CD4-positive, alpha-beta T cell (primary cell): ENCODE data around the gene CHPF2. TPM values are rescaled to one million over a fixed set of nuclear protein-coding genes. Genes with fewer than 3 reads are reported as not detected.

Source experiments
- ATAC-seq: fragments of 200-7000 bp; cut with Tn5 transposase; one replicate; pipeline ENCODE4 v1.10.0; 2022; ENCODE audit warnings: mild to moderate bottlenecking; ENCODE audit not compliant: poor library complexity
- CTCF ChIA-PET: fragments of 350-600 bp; sonication (Branson Sonifier 250); formaldehyde crosslinking; loops from one replicate; lab custom pipeline; 2021; ENCODE audit warnings: antibody characterized with exemption, inconsistent platforms; lab: Charles Lee
- POLR2A ChIA-PET: fragments of 350-600 bp; sonication (Branson Sonifier 250); formaldehyde crosslinking; loops from one replicate; lab custom pipeline; 2021; ENCODE audit warnings: antibody characterized with exemption, inconsistent platforms; lab: Charles Lee
- DNase-seq, 14 experiments: peaks; one replicate each; pipeline ENCODE4 v3.0.0-alpha.2; 2013 to 2020; ENCODE audit warnings: mixed read lengths in 2 of 14
- H3K27ac ChIP-seq, 2 donors: one replicate each; pipeline versions ENCODE4 v1.5.1 to v1.7.0; 2013; ENCODE audit warnings: low read length in 2 of 2, low read depth in 1 of 2, mild to moderate bottlenecking in 1 of 2
- H3K27me3 ChIP-seq, 2 experiments: 1 replicate in 1 of 2; 2 replicates in 1 of 2; pipeline versions ENCODE4 v1.6.1 to v1.7.0; 2013; ENCODE audit warnings: low read length in 2 of 2, control low read depth in 1 of 2, mild to moderate bottlenecking in 1 of 2, moderate library complexity in 1 of 2; ENCODE audit not compliant: insufficient read depth in 2 of 2, control insufficient read depth in 1 of 2
- H3K36me3 ChIP-seq: one replicate; pipeline ENCODE4 v1.6.1; 2013; ENCODE audit warnings: low read length, control low read depth; ENCODE audit not compliant: insufficient read depth
- H3K4me1 ChIP-seq: one replicate; pipeline ENCODE4 v1.6.1; 2013; ENCODE audit warnings: low read length, control low read depth; ENCODE audit not compliant: insufficient read depth
- H3K4me3 ChIP-seq: one replicate; pipeline ENCODE4 v1.5.1; 2013; ENCODE audit warnings: mild to moderate bottlenecking, low read length, moderate library complexity
- H3K9me3 ChIP-seq, 2 experiments: 1 replicate in 1 of 2; 2 replicates in 1 of 2; pipeline versions ENCODE4 v1.6.1 to v1.7.0; 2013; ENCODE audit warnings: low read length in 2 of 2, mild to moderate bottlenecking in 2 of 2, control low read depth in 1 of 2, moderate library complexity in 1 of 2; ENCODE audit not compliant: control insufficient read depth in 1 of 2, insufficient read depth in 1 of 2
- H3K27ac Mint-ChIP-seq: one replicate; pipeline ENCODE4 v1.8.0; 2020; ENCODE audit warnings: mixed read lengths
- H3K27me3 Mint-ChIP-seq: one replicate; pipeline ENCODE4 v1.8.0; 2021; ENCODE audit warnings: mixed read lengths
- H3K36me3 Mint-ChIP-seq: one replicate; pipeline ENCODE4 v1.8.0; 2021; ENCODE audit warnings: low read depth, mixed read lengths
- H3K4me1 Mint-ChIP-seq: one replicate; pipeline ENCODE4 v1.8.0; 2021; ENCODE audit warnings: low read depth, mixed read lengths
- H3K4me3 Mint-ChIP-seq: one replicate; pipeline ENCODE4 v1.8.0; 2020; ENCODE audit warnings: mild to moderate bottlenecking, mixed read lengths
- H3K9me3 Mint-ChIP-seq: one replicate; pipeline ENCODE4 v1.8.0; 2020; ENCODE audit warnings: mixed read lengths
- intact Hi-C, 2 experiments: fragments of 100-400 bp; cut with DNase I in 1 of 2; cut with micrococcal nuclease in 1 of 2; formaldehyde crosslinking; loops; one replicate each; pipeline versions ENCODE4 v1.15.1 to v1.9.0; 2023 to 2025; cut with DNase I, micrococcal nuclease
- total RNA-seq, 174 experiments: library from RNA in 2 of 174; stranded (reverse) in 2 of 174; gene quantifications; one replicate each; pipeline ENCODE4 v1.2.3 and lab custom pipeline; 2021 to 2026
- TF ChIP-seq, protein P1 (sequence below): fragments of 200-600 bp; IDR thresholded peaks from one replicate; pipeline ENCODE4 v1.8.0; 2022; ENCODE audit warnings: antibody characterized with exemption, mild to moderate bottlenecking

CHPF2 gene
- total RNA-seq, 2 experiments from 2014 or later = 29.6 to 30.5 TPM

GRCh38 chr7:151251689-151252560 lies 19.6 kb downstream of the CHPF2 start:
- H3K9me3 ChIP-seq = no peaks in the 10 kb centered on the region
- H3K4me1 ChIP-seq = peaks cover 32% of the 10 kb centered on the region
- Mint-ChIP-seq H3K36me3 (no peaks in the 10 kb centered on the region), H3K27me3 (peaks cover 85% of the 10 kb centered on the region), H3K9me3 (no peaks in the 10 kb centered on the region), H3K4me1 (peaks cover 38% of the 10 kb centered on the region), H3K27ac (no peak overlapping the region), H3K4me3 (peak overlapping the region; percentile 75)
- TF ChIP-seq, protein P1, sequence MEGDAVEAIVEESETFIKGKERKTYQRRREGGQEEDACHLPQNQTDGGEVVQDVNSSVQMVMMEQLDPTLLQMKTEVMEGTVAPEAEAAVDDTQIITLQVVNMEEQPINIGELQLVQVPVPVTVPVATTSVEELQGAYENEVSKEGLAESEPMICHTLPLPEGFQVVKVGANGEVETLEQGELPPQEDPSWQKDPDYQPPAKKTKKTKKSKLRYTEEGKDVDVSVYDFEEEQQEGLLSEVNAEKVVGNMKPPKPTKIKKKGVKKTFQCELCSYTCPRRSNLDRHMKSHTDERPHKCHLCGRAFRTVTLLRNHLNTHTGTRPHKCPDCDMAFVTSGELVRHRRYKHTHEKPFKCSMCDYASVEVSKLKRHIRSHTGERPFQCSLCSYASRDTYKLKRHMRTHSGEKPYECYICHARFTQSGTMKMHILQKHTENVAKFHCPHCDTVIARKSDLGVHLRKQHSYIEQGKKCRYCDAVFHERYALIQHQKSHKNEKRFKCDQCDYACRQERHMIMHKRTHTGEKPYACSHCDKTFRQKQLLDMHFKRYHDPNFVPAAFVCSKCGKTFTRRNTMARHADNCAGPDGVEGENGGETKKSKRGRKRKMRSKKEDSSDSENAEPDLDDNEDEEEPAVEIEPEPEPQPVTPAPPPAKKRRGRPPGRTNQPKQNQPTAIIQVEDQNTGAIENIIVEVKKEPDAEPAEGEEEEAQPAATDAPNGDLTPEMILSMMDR = no peak
- peak in 5 of 14 experiments; percentile 28 to 60 (median 46) for DNase-seq
- no peak overlapping the region for H3K27ac ChIP-seq
- no peaks in the 10 kb centered on the region for H3K36me3 ChIP-seq
- peak; percentile 33 for ATAC-seq
- ChIA-PET CTCF (no interaction called here), POLR2A (no interaction called here)
- intact Hi-C loops = no loop called here
- H3K4me3 ChIP-seq = peak overlapping the region; percentile 24
- H3K27me3 ChIP-seq = peaks cover 39 to 49% of the 10 kb centered on the region in 2 experiments

DNA sequence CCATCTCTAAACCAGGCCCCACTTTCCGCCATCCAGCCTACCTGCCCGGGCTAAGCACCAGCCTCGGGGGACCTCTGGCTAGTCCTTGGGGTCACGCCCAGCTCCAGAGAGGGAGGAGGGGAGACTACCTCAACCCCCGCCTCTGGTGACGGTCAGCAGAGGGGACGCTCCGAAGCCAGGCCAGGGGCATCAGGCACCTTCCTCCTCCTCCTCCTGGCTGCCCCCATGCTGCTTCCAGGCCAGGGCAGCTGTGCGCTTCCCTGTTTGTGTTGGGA lies 20.2 kb downstream of the CHPF2 start:
- H3K27me3 Mint-ChIP-seq = peaks cover 83% of the 10 kb centered on the region
- H3K4me1 ChIP-seq = peaks cover 28% of the 10 kb centered on the region
- no peak overlapping the region for H3K4me3 ChIP-seq
- no peak overlapping the region for H3K27ac ChIP-seq
- TF ChIP-seq, protein P1 = no peak
- intact Hi-C loops = no loop called here
- no peak overlapping the region for H3K27ac Mint-ChIP-seq
- no peaks in the 10 kb centered on the region for H3K9me3 ChIP-seq
- ChIA-PET CTCF (no interaction called here), POLR2A (no interaction called here)
- H3K36me3 ChIP-seq = no peaks in the 10 kb centered on the region
- peaks cover 38% of the 10 kb centered on the region for H3K4me1 Mint-ChIP-seq
- DNase-seq = no peak
- peak overlapping the region; percentile 75 for H3K4me3 Mint-ChIP-seq
- H3K9me3 Mint-ChIP-seq = no peaks in the 10 kb centered on the region
- no peaks in the 10 kb centered on the region for H3K36me3 Mint-ChIP-seq
- peaks cover 33 to 45% of the 10 kb centered on the region in 2 experiments for H3K27me3 ChIP-seq
- no peak for ATAC-seq

- no peaks in the 10 kb centered on the region for H3K9me3 Mint-ChIP-seq
- intact Hi-C loops = no loop called here
- DNase-seq = no peak
- Histone ChIP-seq H3K27ac (no peak overlapping the region), H3K4me3 (no peak overlapping the region), H3K4me1 (peaks cover 22% of the 10 kb centered on the region), H3K36me3 (no peaks in the 10 kb centered on the region), H3K9me3 (no peaks in the 10 kb centered on the region), H3K27me3 (peaks cover 34 to 40% of the 10 kb centered on the region in 2 experiments)
- POLR2A ChIA-PET = no interaction called here
- H3K27ac Mint-ChIP-seq = no peak overlapping the region
- CTCF ChIA-PET = no interaction called here
- peak overlapping the region; percentile 35 for H3K4me3 Mint-ChIP-seq
- no peaks in the 10 kb centered on the region for H3K36me3 Mint-ChIP-seq
- H3K4me1 Mint-ChIP-seq = peaks cover 33% of the 10 kb centered on the region
- TF ChIP-seq, protein P1 = no peak
- ATAC-seq = no peak
- H3K27me3 Mint-ChIP-seq = peaks cover 83% of the 10 kb centered on the region
Measured at GRCh38 chr7:151252961-151253711, 20.9 kb downstream of the CHPF2 start.
